H9 (cell line): ENCODE data around the gene HOMER3. TPM values are rescaled to one million over a fixed set of nuclear protein-coding genes. Genes with fewer than 3 reads are reported as not detected.

ENCODE experiments used
- DNase-seq: peaks from one replicate; pipeline ENCODE4 v3.0.0-alpha.2; 2017
- H2AFZ ChIP-seq: one replicate; pipeline ENCODE4 v1.6.1; 2013; ENCODE audit warnings: mild to moderate bottlenecking, low read length, control low read depth, moderate library complexity
- H2AK5ac ChIP-seq: 2 replicates; pipeline ENCODE4 v1.6.1; 2013; ENCODE audit warnings: low read length, control low read depth, mixed read lengths; ENCODE audit not compliant: insufficient read length
- H2BK120ac ChIP-seq: one replicate; pipeline ENCODE4 v1.6.1; 2013; ENCODE audit warnings: low read depth, mild to moderate bottlenecking, low read length, control low read depth, inconsistent platforms; ENCODE audit not compliant: poor library complexity, severe bottlenecking
- H2BK12ac ChIP-seq: 2 replicates; pipeline ENCODE4 v1.6.1; 2013; ENCODE audit warnings: low read length, control low read depth, mixed read lengths, low read depth; ENCODE audit not compliant: insufficient read length
- H2BK15ac ChIP-seq: 2 replicates; pipeline ENCODE4 v1.6.1; 2013; ENCODE audit warnings: low read depth, low read length, control low read depth
- H2BK20ac ChIP-seq: one replicate; pipeline ENCODE4 v1.6.1; 2013; ENCODE audit warnings: low read depth, mild to moderate bottlenecking, low read length, control low read depth, inconsistent platforms; ENCODE audit not compliant: poor library complexity, severe bottlenecking
- H2BK5ac ChIP-seq: 2 replicates; pipeline ENCODE4 v1.6.1; 2013; ENCODE audit warnings: low read length, control low read depth, mixed read lengths; ENCODE audit not compliant: insufficient read length
- H3K14ac ChIP-seq: 2 replicates; pipeline ENCODE4 v1.6.1; 2013; ENCODE audit warnings: low read length, control low read depth; ENCODE audit not compliant: insufficient read depth
- H3K18ac ChIP-seq: 2 replicates; pipeline ENCODE4 v1.6.1; 2013; ENCODE audit warnings: low read depth, mild to moderate bottlenecking, mixed read lengths, low read length, control low read depth; ENCODE audit not compliant: insufficient read length
- H3K23ac ChIP-seq: 2 replicates; pipeline ENCODE4 v1.6.1; 2013; ENCODE audit warnings: low read length, control low read depth, mixed read lengths, low read depth; ENCODE audit not compliant: insufficient read length
- H3K23me2 ChIP-seq: 2 replicates; pipeline ENCODE4 v1.6.1; 2013; ENCODE audit warnings: low read depth, mild to moderate bottlenecking, mixed read lengths, low read length, control low read depth; ENCODE audit not compliant: insufficient read length, poor library complexity, severe bottlenecking
- H3K27ac ChIP-seq: 2 replicates; pipeline ENCODE4 v1.5.1; 2013; ENCODE audit warnings: low read length, control low read depth, mixed read lengths, low read depth; ENCODE audit not compliant: insufficient read length
- H3K27me3 ChIP-seq: 2 replicates; pipeline ENCODE4 v1.6.1; 2013; ENCODE audit warnings: low read length, control low read depth, inconsistent platforms; ENCODE audit not compliant: insufficient read depth
- H3K4ac ChIP-seq: 2 replicates; pipeline ENCODE4 v1.6.1; 2013; ENCODE audit warnings: low read depth, mild to moderate bottlenecking, control low read depth, inconsistent platforms, low read length, moderate library complexity
- H3K4me1 ChIP-seq: 2 replicates; pipeline ENCODE4 v1.6.1; 2013; ENCODE audit warnings: low read length, control low read depth, inconsistent platforms; ENCODE audit not compliant: insufficient read depth
- H3K4me2 ChIP-seq: 2 replicates; pipeline ENCODE4 v1.6.1; 2013; ENCODE audit warnings: low read length, control low read depth, mixed read lengths; ENCODE audit not compliant: insufficient read length, insufficient read depth
- H3K56ac ChIP-seq: 2 replicates; pipeline ENCODE4 v1.6.1; 2013; ENCODE audit warnings: low read depth, mild to moderate bottlenecking, mixed read lengths, low read length, control low read depth; ENCODE audit not compliant: insufficient read length
- H3K79me1 ChIP-seq: 2 replicates; pipeline ENCODE4 v1.6.1; 2013; ENCODE audit warnings: low read depth, mild to moderate bottlenecking, moderate library complexity, low read length, control low read depth, inconsistent platforms; ENCODE audit not compliant: insufficient read depth, poor library complexity, severe bottlenecking
- H3K79me2 ChIP-seq: 2 replicates; pipeline ENCODE4 v1.6.1; 2013; ENCODE audit warnings: low read length, control low read depth, inconsistent platforms; ENCODE audit not compliant: insufficient read depth
- H3K9ac ChIP-seq: 2 replicates; pipeline ENCODE4 v1.6.1; 2013; ENCODE audit warnings: low read length, control low read depth, mixed read lengths; ENCODE audit not compliant: insufficient read length; ENCODE audit errors: extremely low read depth
- H3K9me3 ChIP-seq: one replicate; pipeline ENCODE4 v1.6.1; 2013; ENCODE audit warnings: low read depth, low read length, inconsistent platforms; ENCODE audit not compliant: control insufficient read depth
- H3T11ph ChIP-seq: one replicate; pipeline ENCODE4 v1.6.1; 2013; ENCODE audit warnings: mild to moderate bottlenecking, low read length, control low read depth, inconsistent platforms
- H4K20me1 ChIP-seq: one replicate; pipeline ENCODE4 v1.6.1; 2013; ENCODE audit not compliant: control insufficient read depth, insufficient read length, insufficient read depth
- H4K5ac ChIP-seq: 2 replicates; pipeline ENCODE4 v1.6.1; 2013; ENCODE audit warnings: low read depth, mild to moderate bottlenecking, mixed read lengths, low read length, control low read depth; ENCODE audit not compliant: insufficient read length
- H4K8ac ChIP-seq: replicated peaks from 2 replicates; pipeline ENCODE4 v1.6.1; 2013; ENCODE audit warnings: low read length, control low read depth, mixed read lengths, low read depth; ENCODE audit not compliant: insufficient read length
- H4K91ac ChIP-seq: 2 replicates; pipeline ENCODE4 v1.6.1; 2013; ENCODE audit warnings: low read depth, mild to moderate bottlenecking, moderate library complexity, mixed read lengths, low read length, control low read depth; ENCODE audit not compliant: insufficient read length
- H3K27ac Mint-ChIP-seq, 3 experiments: 2 replicates in 2 of 3; 3 replicates in 1 of 3; pipeline ENCODE4 v1.8.0; 2020 to 2021; ENCODE audit warnings: mixed read lengths in 3 of 3, mild to moderate bottlenecking in 1 of 3, moderate library complexity in 1 of 3
- H3K27me3 Mint-ChIP-seq: 2 replicates; pipeline ENCODE4 v1.8.0; 2021; ENCODE audit warnings: low read depth, mild to moderate bottlenecking, moderate library complexity, mixed read lengths
- H3K36me3 Mint-ChIP-seq, 3 experiments: 2 replicates in 2 of 3; 3 replicates in 1 of 3; pipeline ENCODE4 v1.8.0; 2020 to 2021; ENCODE audit warnings: low read depth in 3 of 3, mixed read lengths in 3 of 3; ENCODE audit not compliant: insufficient read depth in 1 of 3
- H3K4me1 Mint-ChIP-seq, 2 experiments: 2 replicates each; pipeline ENCODE4 v1.8.0; 2020; ENCODE audit warnings: mixed read lengths in 2 of 2
- H3K4me3 Mint-ChIP-seq, 2 experiments: 2 replicates in 1 of 2; 3 replicates in 1 of 2; pipeline ENCODE4 v1.8.0; 2020 to 2021; ENCODE audit warnings: mild to moderate bottlenecking in 2 of 2, mixed read lengths in 2 of 2, moderate library complexity in 1 of 2
- H3K9me3 Mint-ChIP-seq, 2 experiments: 2 replicates in 1 of 2; 3 replicates in 1 of 2; pipeline ENCODE4 v1.8.0; 2020; ENCODE audit warnings: mild to moderate bottlenecking in 2 of 2, mixed read lengths in 2 of 2, moderate library complexity in 1 of 2
- WGBS: extraction: QIAGEN DNeasy Blood & Tissue Kit; methylation state at CpG from one replicate; pipeline ENCODE4 v1.1.7; 2013; ENCODE audit warnings: missing lambda C conversion rate, low lambda C conversion rate, mixed read lengths; ENCODE audit not compliant: insufficient read length; ENCODE audit errors: extremely low coverage; 5-methylcytosine and 5-hydroxymethylcytosine counted together
- total RNA-seq: library from RNA; stranded (reverse); gene quantifications from 2 replicates; pipeline ENCODE4 v1.2.1, GENCODE V29; 2021
- TF ChIP-seq, protein P1 (sequence below): fragments of 200-600 bp; sonication (generic); conservative IDR thresholded peaks from 3 replicates; pipeline ENCODE4 v1.8.0; 2021; ENCODE audit warnings: antibody characterized with exemption, mild to moderate bottlenecking

Gene HOMER3
- total RNA-seq, 1 experiment from 2014 or later, result 20.2 TPM

DNA sequence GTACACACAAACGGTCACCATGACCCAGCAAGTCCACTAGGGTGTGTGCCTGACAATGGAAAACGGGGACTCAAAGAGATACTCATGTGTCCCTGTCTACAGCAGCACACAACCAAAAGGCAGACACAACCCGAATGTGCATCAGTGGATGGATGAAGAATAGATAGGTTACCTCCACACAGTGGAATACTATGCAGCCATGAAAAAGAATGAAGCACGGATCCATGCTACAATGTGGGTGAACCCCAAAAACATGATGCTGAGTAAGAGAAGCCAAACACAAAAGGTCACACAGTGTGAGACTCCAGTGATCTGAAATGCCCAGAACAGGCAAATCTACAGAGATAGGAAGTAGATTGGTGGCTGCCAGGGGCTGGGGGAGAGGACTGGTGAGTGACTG, 54.0 kb downstream of the HOMER3 start:
- Histone ChIP-seq H3K4ac (no peak overlapping the region), H2BK120ac (no peak overlapping the region), H2BK12ac (no peak overlapping the region), H3K4me2 (no peak overlapping the region), H3T11ph (no peak overlapping the region), H3K23ac (no peak overlapping the region), H2AFZ (no peak overlapping the region), H3K27me3 (no peaks in the 10 kb centered on the region), H3K79me1 (no peaks in the 10 kb centered on the region), H4K5ac (no peak overlapping the region), H3K18ac (no peak overlapping the region), H3K4me1 (no peaks in the 10 kb centered on the region), H3K23me2 (peaks cover 3% of the 10 kb centered on the region), H3K27ac (no peak overlapping the region), H2BK5ac (no peak overlapping the region), H4K91ac (no peak overlapping the region), H4K20me1 (no peaks in the 10 kb centered on the region), H3K79me2 (no peaks in the 10 kb centered on the region), H3K56ac (no peak overlapping the region), H3K14ac (no peak overlapping the region), H2BK15ac (no peak overlapping the region), H3K9me3 (no peaks in the 10 kb centered on the region), H2AK5ac (no peak overlapping the region), H4K8ac (no peak overlapping the region), H2BK20ac (no peak overlapping the region), H3K9ac (no peak overlapping the region)
- DNase-seq, result no peak
- H3K36me3 Mint-ChIP-seq, result peaks cover 14 to 39% (median 27%) of the 10 kb centered on the region in 3 experiments
- TF ChIP-seq, protein P1, sequence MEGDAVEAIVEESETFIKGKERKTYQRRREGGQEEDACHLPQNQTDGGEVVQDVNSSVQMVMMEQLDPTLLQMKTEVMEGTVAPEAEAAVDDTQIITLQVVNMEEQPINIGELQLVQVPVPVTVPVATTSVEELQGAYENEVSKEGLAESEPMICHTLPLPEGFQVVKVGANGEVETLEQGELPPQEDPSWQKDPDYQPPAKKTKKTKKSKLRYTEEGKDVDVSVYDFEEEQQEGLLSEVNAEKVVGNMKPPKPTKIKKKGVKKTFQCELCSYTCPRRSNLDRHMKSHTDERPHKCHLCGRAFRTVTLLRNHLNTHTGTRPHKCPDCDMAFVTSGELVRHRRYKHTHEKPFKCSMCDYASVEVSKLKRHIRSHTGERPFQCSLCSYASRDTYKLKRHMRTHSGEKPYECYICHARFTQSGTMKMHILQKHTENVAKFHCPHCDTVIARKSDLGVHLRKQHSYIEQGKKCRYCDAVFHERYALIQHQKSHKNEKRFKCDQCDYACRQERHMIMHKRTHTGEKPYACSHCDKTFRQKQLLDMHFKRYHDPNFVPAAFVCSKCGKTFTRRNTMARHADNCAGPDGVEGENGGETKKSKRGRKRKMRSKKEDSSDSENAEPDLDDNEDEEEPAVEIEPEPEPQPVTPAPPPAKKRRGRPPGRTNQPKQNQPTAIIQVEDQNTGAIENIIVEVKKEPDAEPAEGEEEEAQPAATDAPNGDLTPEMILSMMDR, result no peak
- H3K27me3 Mint-ChIP-seq, result no peaks in the 10 kb centered on the region; the same call in 1 of the 2 replicates
- no peaks in the 10 kb centered on the region; a peak in 2 of 5 replicates for H3K9me3 Mint-ChIP-seq
- no peaks in the 10 kb centered on the region for H3K4me1 Mint-ChIP-seq
- H3K4me3 Mint-ChIP-seq, result no peak overlapping the region
- no peak overlapping the region for H3K27ac Mint-ChIP-seq
- no CpG with 5 or more reads among the region's 4 CpGs for WGBS
